Measurements from ENCODE around the gene RSPRY1.
"Not testable (repeated sequence)": the region's sequence is repeated elsewhere in the genome, so short reads cannot be mapped to it uniquely, and the experiment has no call there.

RSPRY1 gene

DNA sequence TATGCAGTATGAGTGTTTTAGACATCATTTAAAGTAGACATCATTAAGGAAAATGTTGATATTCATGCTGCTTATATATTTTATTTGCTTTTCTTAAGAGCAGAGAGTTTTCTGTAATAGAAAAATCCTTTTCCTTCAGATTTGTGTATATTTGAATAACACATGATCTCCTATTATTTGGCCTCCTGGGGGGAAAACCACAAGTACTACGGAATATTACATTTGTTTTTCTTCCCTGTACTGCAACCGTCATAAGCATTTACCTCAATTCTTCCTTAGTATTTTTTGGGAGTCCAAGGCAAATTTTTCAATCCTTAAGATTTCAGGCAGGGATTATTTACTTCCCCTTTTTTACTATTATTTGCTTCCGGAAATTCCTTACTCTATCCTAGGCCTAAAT, 6.0 kb downstream of the RSPRY1 start:
- no peak overlapping the region for H3K4me3 ChIP-seq (ENCODE audit: control insufficient read depth, low read depth, low read length)
- TF ChIP-seq, protein P1, sequence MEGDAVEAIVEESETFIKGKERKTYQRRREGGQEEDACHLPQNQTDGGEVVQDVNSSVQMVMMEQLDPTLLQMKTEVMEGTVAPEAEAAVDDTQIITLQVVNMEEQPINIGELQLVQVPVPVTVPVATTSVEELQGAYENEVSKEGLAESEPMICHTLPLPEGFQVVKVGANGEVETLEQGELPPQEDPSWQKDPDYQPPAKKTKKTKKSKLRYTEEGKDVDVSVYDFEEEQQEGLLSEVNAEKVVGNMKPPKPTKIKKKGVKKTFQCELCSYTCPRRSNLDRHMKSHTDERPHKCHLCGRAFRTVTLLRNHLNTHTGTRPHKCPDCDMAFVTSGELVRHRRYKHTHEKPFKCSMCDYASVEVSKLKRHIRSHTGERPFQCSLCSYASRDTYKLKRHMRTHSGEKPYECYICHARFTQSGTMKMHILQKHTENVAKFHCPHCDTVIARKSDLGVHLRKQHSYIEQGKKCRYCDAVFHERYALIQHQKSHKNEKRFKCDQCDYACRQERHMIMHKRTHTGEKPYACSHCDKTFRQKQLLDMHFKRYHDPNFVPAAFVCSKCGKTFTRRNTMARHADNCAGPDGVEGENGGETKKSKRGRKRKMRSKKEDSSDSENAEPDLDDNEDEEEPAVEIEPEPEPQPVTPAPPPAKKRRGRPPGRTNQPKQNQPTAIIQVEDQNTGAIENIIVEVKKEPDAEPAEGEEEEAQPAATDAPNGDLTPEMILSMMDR (conservative IDR thresholded peaks at IDR 0.05; ENCODE audit: control insufficient read depth, insufficient read depth, low read depth, low read length) = no peak
- DNase-seq (ENCODE audit: low read depth) = peak; percentile 49

DNA sequence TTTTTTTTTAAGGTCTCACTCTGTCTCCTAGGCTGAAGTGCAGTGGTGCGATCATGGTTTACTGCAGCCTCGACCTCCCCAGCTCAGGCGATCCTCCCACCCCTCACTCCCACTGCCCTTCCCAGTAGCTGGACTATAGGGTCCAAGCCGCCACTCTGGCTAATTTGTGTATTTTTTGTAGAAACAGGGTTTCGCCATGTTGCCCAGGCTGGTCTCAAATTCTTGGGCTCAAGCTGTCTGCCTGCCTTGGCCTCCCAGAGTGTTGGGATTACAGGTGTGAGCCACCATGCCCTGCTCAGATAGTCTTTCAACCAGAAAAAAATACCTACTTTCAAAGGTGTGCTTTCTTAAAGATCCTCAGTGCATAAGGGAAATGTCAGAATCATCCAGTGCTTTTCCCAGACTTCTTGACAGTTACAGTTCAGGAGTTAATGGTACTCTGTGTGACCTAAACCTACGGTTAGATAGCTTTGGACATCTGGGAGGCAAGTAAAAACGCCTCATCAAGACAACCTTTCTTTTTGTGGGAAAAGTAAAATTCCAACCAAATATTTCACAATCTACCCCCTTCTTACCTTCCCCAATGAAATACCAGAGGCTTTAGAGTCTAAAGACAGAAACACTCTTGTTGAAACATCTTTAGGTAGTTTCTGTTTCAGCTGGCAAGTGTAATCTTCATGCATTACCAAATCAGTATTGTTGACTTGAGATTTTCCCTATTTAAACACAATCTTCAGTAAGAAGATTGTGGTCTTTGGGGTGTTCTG, 6.8 kb downstream of the RSPRY1 start:
- TF ChIP-seq, protein P1 (conservative IDR thresholded peaks at IDR 0.05; ENCODE audit: control insufficient read depth, insufficient read depth, low read depth, low read length) = no peak
- no peak overlapping the region for H3K4me3 ChIP-seq (ENCODE audit: control insufficient read depth, low read depth, low read length)
- DNase-seq (ENCODE audit: low read depth) = peak; percentile 47

DNA sequence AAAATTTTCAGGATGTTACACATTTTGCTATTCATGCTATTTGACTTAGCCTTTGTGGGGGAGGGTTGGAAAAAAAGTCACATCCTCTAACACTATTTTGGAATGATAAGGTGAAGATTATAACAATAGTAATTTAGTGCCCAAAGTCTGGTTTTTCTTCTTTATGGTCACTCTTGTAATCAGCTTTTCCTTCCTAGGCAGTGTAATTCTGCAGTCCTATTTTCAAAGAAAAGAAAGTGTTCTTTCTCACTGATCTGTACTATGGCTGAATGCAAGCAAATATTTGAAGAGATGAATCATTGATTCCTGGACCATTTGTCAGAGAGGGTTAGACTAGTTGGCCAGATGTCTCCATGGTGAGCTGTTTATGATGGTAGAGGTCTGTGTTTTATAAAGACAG, 8.4 kb downstream of the RSPRY1 start:
- peak; percentile 91 for DNase-seq (ENCODE audit: low read depth)

DNA sequence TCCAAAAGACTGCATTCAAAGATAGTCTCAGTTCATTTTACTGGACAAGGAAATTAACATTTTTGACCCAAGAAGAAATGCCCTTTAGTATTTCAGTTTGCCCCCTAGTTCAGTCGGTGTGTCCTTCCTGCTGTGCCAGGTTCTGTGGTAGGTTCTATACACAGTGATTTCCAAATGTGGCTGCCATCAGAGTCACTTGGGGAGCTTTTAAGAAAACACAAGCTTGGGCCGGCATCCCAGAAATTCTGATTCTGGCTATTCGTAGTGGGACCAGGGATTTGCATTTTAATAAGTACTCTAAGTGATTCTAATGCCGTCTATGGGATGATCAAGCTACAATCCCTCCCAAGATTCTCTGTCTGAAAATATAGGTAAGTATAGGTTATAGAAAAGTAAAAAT, 10.2 kb downstream of the RSPRY1 start:
- no peak overlapping the region for H3K4me3 ChIP-seq (ENCODE audit: control insufficient read depth, low read depth, low read length)
- TF ChIP-seq, protein P1 (conservative IDR thresholded peaks at IDR 0.05; ENCODE audit: control insufficient read depth, insufficient read depth, low read depth, low read length) = no peak
- DNase-seq (ENCODE audit: low read depth) = no peak

More for the DNA sequence above, 8.4 kb downstream of the RSPRY1 start:
- TF ChIP-seq, protein P1 (conservative IDR thresholded peaks at IDR 0.05; ENCODE audit: control insufficient read depth, insufficient read depth, low read depth, low read length) = no peak
- no peak overlapping the region for H3K4me3 ChIP-seq (ENCODE audit: control insufficient read depth, low read depth, low read length)

DNA sequence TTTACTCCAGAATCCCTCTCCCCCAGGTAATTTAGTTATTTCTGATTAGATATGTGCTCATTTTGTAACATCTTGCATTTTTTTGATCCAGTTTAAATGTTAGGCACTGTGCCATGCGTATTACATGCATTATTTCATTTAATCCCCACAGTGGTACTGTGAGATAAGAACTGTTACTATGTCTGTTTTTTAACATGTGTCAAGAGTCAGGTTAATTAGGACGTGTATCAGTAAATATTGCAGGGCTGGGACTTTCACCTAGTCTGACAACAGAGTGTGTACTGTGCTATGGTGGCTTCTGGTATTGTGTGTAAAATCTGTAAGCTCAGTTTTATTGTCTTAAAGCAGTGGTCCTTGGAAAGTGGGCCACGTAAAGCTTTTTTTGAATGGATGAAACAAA, 10.6 kb downstream of the RSPRY1 start:
- no peak overlapping the region for H3K4me3 ChIP-seq (ENCODE audit: control insufficient read depth, low read depth, low read length)
- TF ChIP-seq, protein P1 (conservative IDR thresholded peaks at IDR 0.05; ENCODE audit: control insufficient read depth, insufficient read depth, low read depth, low read length) = no peak
- no peak for DNase-seq (ENCODE audit: low read depth)

DNA sequence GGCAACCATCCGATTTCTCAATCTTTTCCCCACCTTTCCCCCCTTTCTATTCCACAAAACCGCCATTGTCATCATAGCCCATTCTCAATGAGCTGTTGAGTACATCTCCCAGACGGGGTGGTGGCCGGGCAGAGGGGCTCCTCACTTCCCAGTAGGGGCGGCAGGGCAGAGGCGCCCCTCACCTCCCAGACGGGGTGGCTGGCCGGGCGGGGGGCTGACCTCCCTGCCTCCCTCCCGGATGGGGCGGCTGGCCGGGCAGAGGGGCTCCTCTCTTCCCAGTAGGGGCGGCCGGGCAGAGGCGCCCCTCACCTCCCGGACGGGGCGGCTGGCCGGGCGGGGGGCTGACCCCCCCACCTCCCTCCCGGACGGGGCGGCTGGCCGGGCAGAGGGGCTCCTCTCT, 14.2 kb downstream of the RSPRY1 start:
- not testable (repeated sequence) for DNase-seq (ENCODE audit: low read depth); H3K4me3 ChIP-seq (ENCODE audit: control insufficient read depth, low read depth, low read length)

DNA sequence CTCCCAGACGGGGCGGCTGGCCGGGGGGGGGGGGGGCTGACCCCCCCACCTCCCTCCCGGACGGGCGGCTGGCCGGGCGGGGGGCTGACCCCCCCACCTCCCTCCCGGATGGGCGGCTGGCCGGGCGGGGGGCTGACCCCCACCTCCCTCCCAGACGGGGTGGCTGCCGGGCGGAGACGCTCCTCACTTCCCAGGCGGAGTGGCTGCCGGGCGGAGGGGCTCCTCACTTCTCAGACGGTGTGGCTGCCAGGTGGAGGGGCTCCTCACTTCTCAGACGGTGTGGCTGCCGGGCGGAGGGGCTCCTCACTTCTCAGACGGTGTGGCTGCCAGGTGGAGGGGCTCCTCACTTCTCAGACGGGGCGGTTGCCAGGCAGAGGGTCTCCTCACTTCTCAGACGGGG, 14.8 kb downstream of the RSPRY1 start:
- not testable (repeated sequence) for H3K4me3 ChIP-seq (ENCODE audit: control insufficient read depth, low read depth, low read length); DNase-seq (ENCODE audit: low read depth)

Data from fibroblast of mammary gland (primary cell).